Calu3 (cell line): ENCODE results near the gene C15orf62. TPM values are rescaled to one million over a fixed set of nuclear protein-coding genes. Genes with fewer than 3 reads are reported as not detected.

Experiments used
- BruUV-seq: library from RNA; stranded (reverse); fragments of 400-500 nt; replicated peaks from 2 replicates; lab custom pipeline; 2021; lab: Mats Ljungman, UMichigan
- CTCF ChIA-PET: fragments of 300-600 bp; sonication (Branson Sonifier 250); formaldehyde crosslinking; loops from one replicate; lab custom pipeline; 2022; ENCODE audit warnings: antibody characterized with exemption; lab: Charles Lee
- DNase-seq: peaks from one replicate; pipeline ENCODE4 v3.0.0; 2022
- H3K27ac Mint-ChIP-seq: one replicate; pipeline ENCODE4 v1.8.0; 2022; ENCODE audit warnings: mixed read lengths; ENCODE audit not compliant: unreplicated experiment
- H3K27me3 Mint-ChIP-seq: one replicate; pipeline ENCODE4 v1.8.0; 2022; ENCODE audit warnings: mixed read lengths; ENCODE audit not compliant: unreplicated experiment
- H3K36me3 Mint-ChIP-seq: one replicate; pipeline ENCODE4 v1.8.0; 2022; ENCODE audit warnings: mild to moderate bottlenecking, moderate library complexity, mixed read lengths; ENCODE audit not compliant: insufficient read depth, unreplicated experiment
- H3K4me1 Mint-ChIP-seq: one replicate; pipeline ENCODE4 v1.8.0; 2022; ENCODE audit warnings: mild to moderate bottlenecking, low read depth, mixed read lengths; ENCODE audit not compliant: unreplicated experiment
- H3K4me3 Mint-ChIP-seq: one replicate; pipeline ENCODE4 v1.8.0; 2022; ENCODE audit warnings: mild to moderate bottlenecking, low read depth, moderate library complexity, mixed read lengths; ENCODE audit not compliant: unreplicated experiment
- H3K9me3 Mint-ChIP-seq: one replicate; pipeline ENCODE4 v1.8.0; 2022; ENCODE audit warnings: low read depth, mixed read lengths; ENCODE audit not compliant: unreplicated experiment
- CTCF ChIP-seq: fragments of 200-600 bp; IDR thresholded peaks from one replicate; pipeline ENCODE4 v1.8.0; 2022; ENCODE audit warnings: antibody characterized with exemption; ENCODE audit not compliant: unreplicated experiment
- intact Hi-C: fragments of 100-400 bp; cut with micrococcal nuclease; formaldehyde crosslinking; loops from one replicate; pipeline ENCODE4 v1.10.0; 2022; ENCODE audit not compliant: unreplicated experiment
- total RNA-seq: library from RNA; stranded (reverse); gene quantifications from 2 replicates; pipeline ENCODE4 v1.2.3, GENCODE V29; 2022

The C15orf62 gene
- total RNA-seq, 1 experiment from 2014 or later, result 0.64 TPM

- no peak for TF ChIP-seq CTCF
- CTCF ChIA-PET, result no interaction called here
- Mint-ChIP-seq H3K4me3 (no peak overlapping the region), H3K27ac (no peak overlapping the region), H3K27me3 (no peaks in the 10 kb centered on the region), H3K36me3 (peaks cover 30% of the 10 kb centered on the region), H3K9me3 (no peaks in the 10 kb centered on the region), H3K4me1 (peaks cover 22% of the 10 kb centered on the region)
- intact Hi-C loops, result no loop called here
- no peak for DNase-seq
- no TSS peak for BruUV-seq
These were observed 1.5 kb downstream of the C15orf62 start for GRCh38 chr15:40771242-40771641.

- BruUV-seq, result no TSS peak
- H3K9me3 Mint-ChIP-seq, result no peaks in the 10 kb centered on the region
- H3K36me3 Mint-ChIP-seq, result peaks cover 38% of the 10 kb centered on the region
- no peak overlapping the region for H3K27ac Mint-ChIP-seq
- H3K27me3 Mint-ChIP-seq, result no peaks in the 10 kb centered on the region
- peaks cover 30% of the 10 kb centered on the region for H3K4me1 Mint-ChIP-seq
- DNase-seq, result no peak
- intact Hi-C loops, result no loop called here
- no peak overlapping the region for H3K4me3 Mint-ChIP-seq
- CTCF ChIA-PET, result no interaction called here
- no peak for TF ChIP-seq CTCF
These were observed 2.2 kb downstream of the C15orf62 start for GRCh38 chr15:40772014-40772413.

GRCh38 chr15:40773496-40773895 lies 3.7 kb downstream of the C15orf62 start:
- Mint-ChIP-seq H3K9me3 (no peaks in the 10 kb centered on the region), H3K36me3 (peaks cover 41% of the 10 kb centered on the region), H3K4me1 (peaks cover 29% of the 10 kb centered on the region), H3K27ac (no peak overlapping the region), H3K4me3 (no peak overlapping the region), H3K27me3 (no peaks in the 10 kb centered on the region)
- DNase-seq, result no peak
- intact Hi-C loops, result no loop called here
- no peak for TF ChIP-seq CTCF
- CTCF ChIA-PET, result no interaction called here
- BruUV-seq, result no TSS peak

GRCh38 chr15:40773902-40774301 lies 4.1 kb downstream of the C15orf62 start:
- H3K36me3 Mint-ChIP-seq, result peaks cover 41% of the 10 kb centered on the region
- no peak for TF ChIP-seq CTCF
- CTCF ChIA-PET, result no interaction called here

More at GRCh38 chr15:40773902-40774301, 4.1 kb downstream of the C15orf62 start:
- no TSS peak for BruUV-seq
- no peaks in the 10 kb centered on the region for H3K9me3 Mint-ChIP-seq
- peaks cover 25% of the 10 kb centered on the region for H3K4me1 Mint-ChIP-seq
- no peak overlapping the region for H3K27ac Mint-ChIP-seq
- no peak for DNase-seq
- no peak overlapping the region for H3K4me3 Mint-ChIP-seq
- intact Hi-C loops, result no loop called here
- H3K27me3 Mint-ChIP-seq, result no peaks in the 10 kb centered on the region
